ENCODE data around the gene ADAM17.

The ADAM17 gene

GRCh38 chr2:9565436-9566153, 10.0 kb upstream of the ADAM17 start:
- TF ChIP-seq ARNT (IDR thresholded peaks at IDR 0.05) (no peak), FOXM1 (IDR thresholded peaks at IDR 0.05; ENCODE audit: borderline replicate concordance) (no peak), L3MBTL2 (conservative IDR thresholded peaks at IDR 0.05) (no peak), PKNOX1 (IDR thresholded peaks at IDR 0.05) (no peak), HDGF (IDR thresholded peaks at IDR 0.05; ENCODE audit: borderline replicate concordance) (no peak), FOXA1 (IDR thresholded peaks at IDR 0.05) (no peak), SP1 (IDR thresholded peaks at IDR 0.05) (no peak), ZNF384 (IDR thresholded peaks at IDR 0.05) (no peak), CTBP1 (IDR thresholded peaks at IDR 0.05; ENCODE audit: borderline replicate concordance) (no peak), ELF4 (IDR thresholded peaks at IDR 0.05) (no peak), TARDBP (IDR thresholded peaks at IDR 0.05) (no peak), NFRKB (IDR thresholded peaks at IDR 0.05) (no peak)
- DNase-seq (ENCODE audit: extremely low spot score): no peak
- ChIA-PET POLR2A (no interaction called here), CTCF (interaction anchor here (0.7 kb wide), 1 partner anchor 205 kb away, joined by 3 read pairs; no protein-coding TSS in a partner anchor)

GRCh38 chr2:9560628-9561027, 5.0 kb upstream of the ADAM17 start:
- no peak for TF ChIP-seq FOXM1 (IDR thresholded peaks at IDR 0.05; ENCODE audit: borderline replicate concordance)
- TF ChIP-seq LEF1 (IDR thresholded peaks at IDR 0.05; ENCODE audit: borderline replicate concordance): no peak
- no peak for TF ChIP-seq SUZ12 (IDR thresholded peaks at IDR 0.05)
- TF ChIP-seq ARNT (IDR thresholded peaks at IDR 0.05): no peak
- no peak for TF ChIP-seq CTBP1 (IDR thresholded peaks at IDR 0.05; ENCODE audit: borderline replicate concordance)
- no peak for TF ChIP-seq HDGF (IDR thresholded peaks at IDR 0.05; ENCODE audit: borderline replicate concordance)
- no peak for TF ChIP-seq ELF4 (IDR thresholded peaks at IDR 0.05)
- no peak for TF ChIP-seq PKNOX1 (IDR thresholded peaks at IDR 0.05)
- no peak for TF ChIP-seq SP1 (IDR thresholded peaks at IDR 0.05)
- no peak for TF ChIP-seq TARDBP (IDR thresholded peaks at IDR 0.05)
- no peak for TF ChIP-seq ZNF384 (IDR thresholded peaks at IDR 0.05)
- no peak for TF ChIP-seq BHLHE40 (IDR thresholded peaks at IDR 0.05; ENCODE audit: borderline replicate concordance)
- no peak for TF ChIP-seq FOXA1 (IDR thresholded peaks at IDR 0.05)
- TF ChIP-seq FOXK2 (IDR thresholded peaks at IDR 0.05): no peak
- POLR2A ChIA-PET: no interaction called here
- DNase-seq (ENCODE audit: extremely low spot score): no peak
- CTCF ChIA-PET: no interaction called here

- POLR2A ChIA-PET: interaction anchor here (0.5 kb wide), 1 partner anchor 411 kb away, joined by 3 read pairs; no protein-coding TSS in a partner anchor
- TF ChIP-seq FOXA1 (IDR thresholded peaks at IDR 0.05) (no peak), L3MBTL2 (conservative IDR thresholded peaks at IDR 0.05) (no peak), TARDBP (IDR thresholded peaks at IDR 0.05) (no peak), ELF4 (IDR thresholded peaks at IDR 0.05) (no peak), HDGF (IDR thresholded peaks at IDR 0.05; ENCODE audit: borderline replicate concordance) (no peak), PKNOX1 (IDR thresholded peaks at IDR 0.05) (no peak)
- no peak for DNase-seq (ENCODE audit: extremely low spot score)
- CTCF ChIA-PET: interaction anchor here (0.7 to 1.1 kb wide), 4 partner anchors 12 to 212 kb away, joined by 3 to 5 read pairs (median 4); no protein-coding TSS in a partner anchor
Measured at GRCh38 chr2:9558948-9559381, 3.3 kb upstream of the ADAM17 start.

GRCh38 chr2:9556121-9556743, 602 bp upstream of the ADAM17 start:
- DNase-seq (ENCODE audit: extremely low spot score): peak; percentile 42
- TF ChIP-seq ELF4 (IDR thresholded peaks at IDR 0.05) (no peak), FOXK2 (IDR thresholded peaks at IDR 0.05) (no peak), TARDBP (IDR thresholded peaks at IDR 0.05) (no peak), L3MBTL2 (conservative IDR thresholded peaks at IDR 0.05) (no peak), SUZ12 (IDR thresholded peaks at IDR 0.05) (no peak), CTBP1 (IDR thresholded peaks at IDR 0.05; ENCODE audit: borderline replicate concordance) (no peak), BHLHE40 (IDR thresholded peaks at IDR 0.05; ENCODE audit: borderline replicate concordance) (no peak)
- ChIA-PET CTCF (interaction anchor here (0.6 kb wide), 1 partner anchor 20 kb away, joined by 5 read pairs; no protein-coding TSS in a partner anchor), POLR2A (interaction anchor here (0.6 to 2.7 kb wide), 21 partner anchors 8 to 287 kb away, joined by 3 to 22 read pairs (median 4); partner anchors contain the start of genes CPSF3, ITGB1BP1, TAF1B and YWHAQ)

GRCh38 chr2:9554921-9555296, 721 bp downstream of the ADAM17 start:
- ChIA-PET POLR2A (interaction anchor here (0.9 to 2.7 kb wide), 11 partner anchors 9 to 288 kb away, joined by 3 to 22 read pairs (median 5); partner anchors contain the start of genes TAF1B and YWHAQ), CTCF (no interaction called here)

More at GRCh38 chr2:9554921-9555296, 721 bp downstream of the ADAM17 start:
- DNase-seq (ENCODE audit: extremely low spot score): peak; percentile 21
- TF ChIP-seq FOXK2 (IDR thresholded peaks at IDR 0.05): no peak
- TF ChIP-seq PKNOX1 (IDR thresholded peaks at IDR 0.05): no peak
- no peak for TF ChIP-seq LEF1 (IDR thresholded peaks at IDR 0.05; ENCODE audit: borderline replicate concordance)
- no peak for TF ChIP-seq TARDBP (IDR thresholded peaks at IDR 0.05)
- no peak for TF ChIP-seq SUZ12 (IDR thresholded peaks at IDR 0.05)
- no peak for TF ChIP-seq FOXM1 (IDR thresholded peaks at IDR 0.05; ENCODE audit: borderline replicate concordance)
- TF ChIP-seq ZNF384 (IDR thresholded peaks at IDR 0.05): no peak
- no peak for TF ChIP-seq CTBP1 (IDR thresholded peaks at IDR 0.05; ENCODE audit: borderline replicate concordance)
- TF ChIP-seq HDGF (IDR thresholded peaks at IDR 0.05; ENCODE audit: borderline replicate concordance): no peak
- no peak for TF ChIP-seq NFRKB (IDR thresholded peaks at IDR 0.05)
- no peak for TF ChIP-seq BHLHE40 (IDR thresholded peaks at IDR 0.05; ENCODE audit: borderline replicate concordance)
- no peak for TF ChIP-seq ARNT (IDR thresholded peaks at IDR 0.05)
- no peak for TF ChIP-seq L3MBTL2 (conservative IDR thresholded peaks at IDR 0.05)
- no peak for TF ChIP-seq ELF4 (IDR thresholded peaks at IDR 0.05)
- TF ChIP-seq FOXA1 (IDR thresholded peaks at IDR 0.05): no peak
- TF ChIP-seq SP1 (IDR thresholded peaks at IDR 0.05): no peak

All from HEK293T (cell line).